Gastrocnemius medialis (tissue), 4 donors: Measurements from ENCODE around the gene SH3GL3.

Experiments used
- CTCF ChIP-seq, 5 experiments: fragments of 450-650 bp in 3 of 5; fragments of 200-600 bp in 2 of 5; sonication (generic) in 2 of 5; IDR thresholded peaks in 4 of 5; conservative IDR thresholded peaks in 1 of 5; 1 replicate in 4 of 5; 2 replicates in 1 of 5; pipeline ENCODE4 v1.5.1; 2016 to 2019; ENCODE audit warnings: antibody characterized with exemption in 5 of 5, mild to moderate bottlenecking in 3 of 5, moderate library complexity in 3 of 5
- POLR2A ChIP-seq, 2 donors: fragments of 450-650 bp; IDR thresholded peaks; one replicate each; pipeline ENCODE4 v1.6.1; 2017; ENCODE audit warnings: antibody characterized with exemption in 2 of 2, mild to moderate bottlenecking in 2 of 2, moderate library complexity in 2 of 2

- TF ChIP-seq CTCF (IDR thresholded peaks at IDR 0.05 in 4 of 5, conservative IDR thresholded peaks at IDR 0.05 in 1 of 5) (no peak), POLR2A (IDR thresholded peaks at IDR 0.05) (no peak)
Measured at GRCh38 chr15:83435782-83436181, 11.4 kb upstream of the SH3GL3 start.
